Erythroblast (primary cell): Measurements from ENCODE around the gene FAM20C.

Source experiments
- GATA1 ChIP-seq: IDR thresholded peaks from 2 replicates; pipeline ENCODE4 v1.6.1; 2011; ENCODE audit warnings: low read depth, mild to moderate bottlenecking, control low read depth, low read length, moderate library complexity
- POLR2A ChIP-seq: IDR thresholded peaks from 2 replicates; pipeline ENCODE4 v1.6.1; 2011; ENCODE audit warnings: mild to moderate bottlenecking, low read length

DNA sequence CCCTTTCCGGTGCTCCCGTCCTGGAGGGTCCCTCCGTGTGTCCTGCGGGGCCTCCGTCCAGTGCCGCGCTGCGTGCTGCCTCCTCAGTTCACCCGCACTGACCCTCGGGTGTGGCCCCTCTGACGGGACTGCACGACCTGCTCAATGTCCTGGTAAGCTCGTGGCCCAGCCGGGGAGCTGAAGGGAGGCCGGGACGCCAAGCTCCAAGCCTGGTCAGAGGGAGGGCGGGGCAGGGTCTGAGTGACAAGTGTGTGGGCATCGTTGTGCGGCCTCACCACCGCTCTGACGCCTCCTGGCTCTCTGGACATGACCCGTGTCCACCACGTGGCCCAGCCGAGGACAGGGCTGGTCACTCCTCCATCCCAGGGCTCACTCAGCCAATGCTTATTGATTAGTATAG, 25.9 kb downstream of the FAM20C start:
- no peak for TF ChIP-seq POLR2A
- TF ChIP-seq GATA1, result no peak
